IMR-90 (cell line): ENCODE data around the gene PTS. TPM values are rescaled to one million over a fixed set of nuclear protein-coding genes. Genes with fewer than 3 reads are reported as not detected.
A peak's percentile ranks its signal among the peaks of the same experiment; 100 is the strongest.

Source experiments
- ATAC-seq: fragments of 200-7000 bp; cut with Tn5 transposase; 2 replicates; pipeline ENCODE4 v1.9.1; 2020; ENCODE audit warnings: low read depth, mild to moderate bottlenecking, moderate library complexity
- BruUV-seq: library from RNA; stranded (reverse); fragments of 400-500 nt; replicated peaks from 2 replicates; lab custom pipeline; 2021; lab: Mats Ljungman, UMichigan
- CTCF ChIA-PET: fragments of 300-600 bp; formaldehyde crosslinking; extraction: SDS; loops from one replicate; lab custom pipeline; 2021; ENCODE audit warnings: antibody characterized with exemption; lab: Yijun Ruan, JAX
- POLR2A ChIA-PET: fragments of 300-600 bp; sonication (Branson Sonifier 250); formaldehyde crosslinking; loops from one replicate; lab custom pipeline; 2022; ENCODE audit warnings: antibody characterized with exemption; ENCODE audit not compliant: unreplicated experiment; lab: Charles Lee
- DNase-seq: peaks from one replicate; pipeline ENCODE4 v3.0.0; 2013
- H2AFZ ChIP-seq: replicated peaks from 2 replicates; pipeline ENCODE3; 2013; ENCODE audit warnings: low read length, mild to moderate bottlenecking; ENCODE audit not compliant: poor library complexity
- H2AK5ac ChIP-seq: 2 replicates; pipeline ENCODE4 v1.6.1; 2013; ENCODE audit warnings: low read depth, low read length, inconsistent platforms
- H2AK9ac ChIP-seq: replicated peaks from 2 replicates; pipeline ENCODE3; 2013; ENCODE audit warnings: mild to moderate bottlenecking, low read depth, low read length, moderate library complexity; ENCODE audit not compliant: poor library complexity
- H2BK120ac ChIP-seq: 2 replicates; pipeline ENCODE4 v1.6.1; 2013; ENCODE audit warnings: low read depth, low read length, inconsistent platforms
- H2BK15ac ChIP-seq: 3 replicates; pipeline ENCODE4 v1.6.1; 2013; ENCODE audit warnings: low read depth, low read length, inconsistent platforms
- H2BK20ac ChIP-seq: 2 replicates; pipeline ENCODE4 v1.6.1; 2013; ENCODE audit warnings: low read depth, mild to moderate bottlenecking, inconsistent platforms, low read length, moderate library complexity
- H2BK5ac ChIP-seq: 2 replicates; pipeline ENCODE4 v1.6.1; 2013; ENCODE audit warnings: mild to moderate bottlenecking, low read depth, low read length, inconsistent platforms; ENCODE audit not compliant: poor library complexity, severe bottlenecking
- H3K14ac ChIP-seq: replicated peaks from 2 replicates; pipeline ENCODE4 v1.6.1; 2013; ENCODE audit warnings: low read depth, low read length, inconsistent platforms
- H3K18ac ChIP-seq: 2 replicates; pipeline ENCODE4 v1.6.1; 2013; ENCODE audit warnings: low read depth, low read length, control low read depth
- H3K23ac ChIP-seq: 2 replicates; pipeline ENCODE4 v1.6.1; 2013; ENCODE audit warnings: low read depth, low read length, inconsistent platforms
- H3K27ac ChIP-seq: 2 replicates; pipeline ENCODE4 v1.5.1; 2013; ENCODE audit warnings: mild to moderate bottlenecking, control low read depth, low read length; ENCODE audit not compliant: insufficient read depth
- H3K27me3 ChIP-seq: 2 replicates; pipeline ENCODE4 v1.6.1; 2013; ENCODE audit warnings: low read length; ENCODE audit not compliant: control insufficient read depth, insufficient read depth
- H3K36me3 ChIP-seq: 2 replicates; pipeline ENCODE4 v1.6.1; 2013; ENCODE audit warnings: low read length, mixed read lengths; ENCODE audit not compliant: control insufficient read depth, insufficient read depth
- H3K4ac ChIP-seq: 2 replicates; pipeline ENCODE4 v1.6.1; 2013; ENCODE audit warnings: low read depth, low read length, inconsistent platforms
- H3K4me1 ChIP-seq: 2 replicates; pipeline ENCODE4 v1.6.1; 2013; ENCODE audit warnings: low read length, mixed read lengths; ENCODE audit not compliant: control insufficient read depth, insufficient read depth
- H3K4me2 ChIP-seq: 2 replicates; pipeline ENCODE4 v1.6.1; 2013; ENCODE audit warnings: low read depth, mild to moderate bottlenecking, control low read depth, low read length, moderate library complexity
- H3K4me3 ChIP-seq: 2 replicates; pipeline ENCODE4 v1.5.1; 2013; ENCODE audit warnings: low read depth, mild to moderate bottlenecking, control low read depth, low read length, moderate library complexity; ENCODE audit not compliant: insufficient read depth
- H3K56ac ChIP-seq: 2 replicates; pipeline ENCODE4 v1.6.1; 2013; ENCODE audit warnings: low read length, inconsistent platforms; ENCODE audit not compliant: insufficient read depth; ENCODE audit errors: extremely low read depth
- H3K79me1 ChIP-seq, 2 experiments: 2 replicates each; pipeline ENCODE4 v1.6.1; 2013; ENCODE audit warnings: low read length in 2 of 2, inconsistent platforms in 1 of 2, low read depth in 1 of 2
- H3K9ac ChIP-seq: 2 replicates; pipeline ENCODE4 v1.6.1; 2013; ENCODE audit warnings: low read depth, low read length, control low read depth
- H3K9me1 ChIP-seq: 2 replicates; pipeline ENCODE4 v1.6.1; 2013; ENCODE audit warnings: low read length, inconsistent platforms; ENCODE audit not compliant: insufficient read depth
- H3K9me3 ChIP-seq: 2 replicates; pipeline ENCODE4 v1.6.1; 2013; ENCODE audit warnings: low read length; ENCODE audit not compliant: control insufficient read depth, insufficient read depth
- H4K20me1 ChIP-seq: 2 replicates; pipeline ENCODE4 v1.6.1; 2013; ENCODE audit warnings: low read length, inconsistent platforms; ENCODE audit not compliant: insufficient read depth
- H4K5ac ChIP-seq: 2 replicates; pipeline ENCODE4 v1.6.1; 2013; ENCODE audit warnings: mild to moderate bottlenecking, low read depth, low read length, control low read depth
- H4K8ac ChIP-seq, 2 experiments: 2 replicates each; pipeline ENCODE4 v1.6.1; 2013; ENCODE audit warnings: low read depth in 2 of 2, low read length in 2 of 2, control low read depth in 1 of 2, inconsistent platforms in 1 of 2
- H4K91ac ChIP-seq: 2 replicates; pipeline ENCODE4 v1.6.1; 2013; ENCODE audit warnings: low read depth, low read length, inconsistent platforms; ENCODE audit not compliant: insufficient read depth
- CEBPB ChIP-seq: IDR thresholded peaks from 2 replicates; pipeline ENCODE4 v1.6.1; 2012; ENCODE audit warnings: low read depth, low read length, improper control_type of control experiment
- CHD1 ChIP-seq: IDR thresholded peaks from 2 replicates; pipeline ENCODE4 v1.6.1; 2012; ENCODE audit warnings: low read depth, low read length, improper control_type of control experiment
- FOS ChIP-seq: fragments of 150-350 bp; IDR thresholded peaks from 2 replicates; pipeline ENCODE4 v1.6.1; 2016; ENCODE audit warnings: low read depth, low read length
- MAZ ChIP-seq: IDR thresholded peaks from 2 replicates; pipeline ENCODE4 v1.6.1; 2012; ENCODE audit warnings: low read depth, mild to moderate bottlenecking, low read length, improper control_type of control experiment, moderate library complexity, borderline replicate concordance
- MXI1 ChIP-seq: IDR thresholded peaks from 2 replicates; pipeline ENCODE4 v1.6.1; 2012; ENCODE audit warnings: low read depth, mild to moderate bottlenecking, low read length, moderate library complexity, borderline replicate concordance
- NFE2L2 ChIP-seq: fragments of 150-350 bp; IDR thresholded peaks from 2 replicates; pipeline ENCODE4 v1.6.1; 2016; ENCODE audit warnings: low read depth, mild to moderate bottlenecking, low read length
- POLR2A ChIP-seq: IDR thresholded peaks from 2 replicates; pipeline ENCODE4 v1.6.1; 2012; ENCODE audit warnings: mild to moderate bottlenecking, low read depth, low read length
- RAD21 ChIP-seq: IDR thresholded peaks from 2 replicates; pipeline ENCODE4 v1.6.1; 2012; ENCODE audit warnings: low read length, improper control_type of control experiment
- RCOR1 ChIP-seq: IDR thresholded peaks from 2 replicates; pipeline ENCODE4 v1.6.1; 2012; ENCODE audit warnings: mild to moderate bottlenecking, low read length, improper control_type of control experiment; ENCODE audit not compliant: insufficient replicate concordance
- RFX5 ChIP-seq: IDR thresholded peaks from 2 replicates; pipeline ENCODE4 v1.8.0; 2012; ENCODE audit warnings: low read depth, mild to moderate bottlenecking, low read length, moderate library complexity
- whole genome bisulfite sequencing, 2 experiments: methylation state at CpG; one replicate each; pipeline versions ENCODE4 v1.1.5 to v1.1.7; 2013; ENCODE audit warnings: missing lambda C conversion rate in 2 of 2; ENCODE audit not compliant: insufficient read length in 1 of 2; ENCODE audit errors: extremely low coverage in 2 of 2; 5-methylcytosine and 5-hydroxymethylcytosine counted together
- dilution Hi-C: fragments of 300-500 bp; cut with HindIII; formaldehyde crosslinking; loops from one replicate; pipeline ENCODE4 v1.14.3; 2018; ENCODE audit warnings: low sequenced_read_pairs; ENCODE audit not compliant: unreplicated experiment
- in situ Hi-C: fragments of 300-500 bp; cut with MboI; formaldehyde crosslinking; loops from 3 replicates; pipeline ENCODE4 v1.14.3; 2019; ENCODE audit warnings: low sequenced_read_pairs, inconsistent platforms, mixed read lengths
- intact Hi-C: fragments of 100-400 bp; cut with micrococcal nuclease; formaldehyde crosslinking; loops from 2 replicates; pipeline ENCODE4 v1.10.0; 2022
- polyA plus RNA-seq, 3 experiments: library from polyadenylated mRNA; depleted of rRNA; stranded (reverse); fragments of >200 nt; gene quantifications; 2 replicates each; pipeline ENCODE4 v1.2.3, GENCODE V29; 2012; ENCODE audit warnings: low replicate concordance in 1 of 3
- total RNA-seq: library from RNA; depleted of rRNA; stranded (reverse); fragments of >200 nt; gene quantifications from 2 replicates; pipeline ENCODE4 v1.2.3, GENCODE V29; 2012
- TF ChIP-seq, protein P1 (sequence below): fragments of 150-350 bp; IDR thresholded peaks from 2 replicates; pipeline ENCODE4 v1.6.1; 2017; ENCODE audit warnings: mild to moderate bottlenecking, antibody characterized with exemption, low read length, low read depth
- TF ChIP-seq, protein P2 (sequence below): conservative IDR thresholded peaks from 2 replicates; pipeline ENCODE4 v1.5.1; 2012; ENCODE audit warnings: mild to moderate bottlenecking, low read depth, low read length, improper control_type of control experiment

PTS gene
- total and polyA plus RNA-seq, 2 of the 4 experiments (the other 2 are of a cell fraction): 21.0 to 51.8 TPM

DNA sequence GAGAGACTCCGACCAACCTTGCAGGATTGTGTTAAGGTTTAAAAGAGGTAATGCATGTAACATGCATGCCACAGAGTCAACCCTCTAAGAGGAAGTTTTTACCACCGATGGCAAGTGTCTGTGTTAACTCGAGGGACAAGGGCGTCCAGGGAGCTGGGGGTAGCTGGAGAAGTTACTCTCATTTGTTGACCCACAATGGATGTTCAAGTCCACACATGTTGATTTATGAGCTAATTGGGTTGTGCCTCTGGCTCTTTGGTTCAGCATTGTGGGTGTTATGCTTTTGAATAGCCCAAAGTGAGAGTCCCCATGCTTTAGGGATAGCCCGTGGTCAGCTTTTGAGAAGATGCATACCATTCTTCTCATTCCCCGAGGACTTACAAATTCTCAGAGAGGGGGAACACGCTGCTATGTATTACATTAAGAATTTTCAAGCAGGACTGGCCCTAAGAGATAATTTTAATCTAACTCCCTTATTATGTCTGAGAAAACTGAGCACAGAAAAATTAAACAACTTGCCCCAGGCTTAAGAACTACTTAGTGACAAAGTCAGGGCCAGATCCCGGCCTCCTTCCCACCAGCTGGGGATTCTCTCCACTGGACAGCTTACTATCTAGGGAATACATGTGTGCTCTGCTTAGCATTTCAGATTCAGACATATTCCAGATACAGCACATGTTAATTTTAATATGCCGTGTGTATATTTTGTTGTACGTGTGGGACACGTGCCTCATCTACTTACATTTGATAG is 39.6 kb downstream of the PTS start (continued):
- TF ChIP-seq, protein P1, sequence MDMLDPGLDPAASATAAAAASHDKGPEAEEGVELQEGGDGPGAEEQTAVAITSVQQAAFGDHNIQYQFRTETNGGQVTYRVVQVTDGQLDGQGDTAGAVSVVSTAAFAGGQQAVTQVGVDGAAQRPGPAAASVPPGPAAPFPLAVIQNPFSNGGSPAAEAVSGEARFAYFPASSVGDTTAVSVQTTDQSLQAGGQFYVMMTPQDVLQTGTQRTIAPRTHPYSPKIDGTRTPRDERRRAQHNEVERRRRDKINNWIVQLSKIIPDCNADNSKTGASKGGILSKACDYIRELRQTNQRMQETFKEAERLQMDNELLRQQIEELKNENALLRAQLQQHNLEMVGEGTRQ: no peak

DNA sequence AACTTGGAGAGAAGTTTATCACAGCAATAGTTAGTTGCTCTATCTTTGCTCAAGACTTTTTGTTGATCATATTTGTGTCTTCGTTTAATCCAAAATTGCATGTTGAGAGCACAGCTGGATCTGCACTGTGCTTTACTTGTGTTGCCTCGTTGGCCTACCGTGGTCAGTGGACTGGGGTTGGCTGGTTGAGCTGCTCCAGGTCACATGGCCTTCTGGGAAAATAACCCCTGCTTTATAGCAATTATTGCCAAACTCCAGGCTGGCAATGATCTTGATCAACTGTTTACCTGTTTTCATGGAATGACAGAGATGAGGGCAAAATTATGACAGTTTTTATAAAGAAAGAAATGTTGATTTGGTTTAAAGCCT is 40.2 kb downstream of the PTS start:
- Histone ChIP-seq H3K9me1 (0 out of 2 replicates have a peak, but pooled peaks cover 6% of the 10 kb centered on the region), H3K4me1 (peaks cover 12% of the 10 kb centered on the region), H2BK15ac (no peak overlapping the region), H2AFZ (no peak overlapping the region), H2AK5ac (peak overlapping the region; percentile 59; the same call in 1 of the 2 replicates), H4K20me1 (no peaks in the 10 kb centered on the region), H3K18ac (peak overlapping the region; percentile 22; the same call in 1 of the 2 replicates), H2BK120ac (peak overlapping the region; percentile 58), H4K8ac (no peak overlapping the region), H3K27ac (no peak overlapping the region), H3K27me3 (no peaks in the 10 kb centered on the region), H2BK20ac (no peak overlapping the region), H3K9me3 (no peaks in the 10 kb centered on the region), H3K9ac (no peak overlapping the region), H3K56ac (no peak overlapping the region), H3K4me2 (no peak overlapping the region), H3K36me3 (no peaks in the 10 kb centered on the region), H4K91ac (no peak overlapping the region), H3K79me1 (no peaks in the 10 kb centered on the region), H2BK5ac (peak overlapping the region; percentile 2), H2AK9ac (no peak overlapping the region), H3K4ac (peak overlapping the region; percentile 63), H3K4me3 (no peak overlapping the region), H4K5ac (peak overlapping the region; percentile 64; the same call in 1 of the 2 replicates), H3K14ac (peak overlapping the region; percentile 55; the same call in 1 of the 2 replicates), H3K23ac (no peak overlapping the region)
- ATAC-seq: no peak
- BruUV-seq: no TSS peak
- in situ Hi-C loops: no loop called here
- DNase-seq: no peak
- intact Hi-C loops: loop anchor here (2.0 kb wide), 1 partner anchor 40 kb away; the partner anchor contains the start of gene PTS
- no CpG with 5 or more reads among the region's 3 CpGs for WGBS, 2 experiments
- dilution Hi-C loops: no loop called here
- ChIA-PET CTCF (no interaction called here), POLR2A (no interaction called here)
- TF ChIP-seq MXI1 (no peak), RCOR1 (no peak), FOS (no peak), RFX5 (no peak), POLR2A (no peak), NFE2L2 (no peak), CHD1 (no peak), RAD21 (no peak), MAZ (no peak), CEBPB (no peak)
- TF ChIP-seq, protein P1: no peak
- TF ChIP-seq, protein P2, sequence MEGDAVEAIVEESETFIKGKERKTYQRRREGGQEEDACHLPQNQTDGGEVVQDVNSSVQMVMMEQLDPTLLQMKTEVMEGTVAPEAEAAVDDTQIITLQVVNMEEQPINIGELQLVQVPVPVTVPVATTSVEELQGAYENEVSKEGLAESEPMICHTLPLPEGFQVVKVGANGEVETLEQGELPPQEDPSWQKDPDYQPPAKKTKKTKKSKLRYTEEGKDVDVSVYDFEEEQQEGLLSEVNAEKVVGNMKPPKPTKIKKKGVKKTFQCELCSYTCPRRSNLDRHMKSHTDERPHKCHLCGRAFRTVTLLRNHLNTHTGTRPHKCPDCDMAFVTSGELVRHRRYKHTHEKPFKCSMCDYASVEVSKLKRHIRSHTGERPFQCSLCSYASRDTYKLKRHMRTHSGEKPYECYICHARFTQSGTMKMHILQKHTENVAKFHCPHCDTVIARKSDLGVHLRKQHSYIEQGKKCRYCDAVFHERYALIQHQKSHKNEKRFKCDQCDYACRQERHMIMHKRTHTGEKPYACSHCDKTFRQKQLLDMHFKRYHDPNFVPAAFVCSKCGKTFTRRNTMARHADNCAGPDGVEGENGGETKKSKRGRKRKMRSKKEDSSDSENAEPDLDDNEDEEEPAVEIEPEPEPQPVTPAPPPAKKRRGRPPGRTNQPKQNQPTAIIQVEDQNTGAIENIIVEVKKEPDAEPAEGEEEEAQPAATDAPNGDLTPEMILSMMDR: no peak
